ENCODE data around the gene PGPEP1.
"Not testable (repeated sequence)": the region's sequence is repeated elsewhere in the genome, so short reads cannot be mapped to it uniquely, and the experiment has no call there.

The PGPEP1 gene

DNA sequence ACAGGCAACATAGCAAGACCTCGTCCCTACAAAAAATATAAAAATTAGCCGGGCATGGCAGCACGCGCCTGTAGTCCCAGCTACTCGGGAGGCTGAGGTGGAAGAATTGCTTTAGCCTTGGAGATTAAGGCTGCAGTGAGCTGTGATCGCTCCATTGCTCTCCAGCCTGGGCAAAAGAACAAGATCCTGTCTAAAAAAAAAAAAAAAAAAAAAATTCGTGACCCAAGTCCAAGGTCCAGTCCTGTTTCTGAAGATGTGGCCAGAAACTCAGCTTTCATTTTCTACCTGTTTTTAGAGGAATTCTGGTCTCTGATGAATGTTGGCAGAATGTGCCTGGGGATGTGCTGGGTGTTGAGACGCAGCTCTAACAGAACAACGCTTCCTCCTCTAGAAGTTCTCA is 1.9 kb upstream of the PGPEP1 start:
- DNase-seq = no peak

GRCh38 chr19:18339723-18340122 is 675 bp upstream of the PGPEP1 start:
- no peak for DNase-seq

GRCh38 chr19:18340990-18341868 is 831 bp downstream of the PGPEP1 start:
- DNase-seq = no peak

- DNase-seq = no peak
These were observed 1.8 kb downstream of the PGPEP1 start for GRCh38 chr19:18342090-18342632.

DNA sequence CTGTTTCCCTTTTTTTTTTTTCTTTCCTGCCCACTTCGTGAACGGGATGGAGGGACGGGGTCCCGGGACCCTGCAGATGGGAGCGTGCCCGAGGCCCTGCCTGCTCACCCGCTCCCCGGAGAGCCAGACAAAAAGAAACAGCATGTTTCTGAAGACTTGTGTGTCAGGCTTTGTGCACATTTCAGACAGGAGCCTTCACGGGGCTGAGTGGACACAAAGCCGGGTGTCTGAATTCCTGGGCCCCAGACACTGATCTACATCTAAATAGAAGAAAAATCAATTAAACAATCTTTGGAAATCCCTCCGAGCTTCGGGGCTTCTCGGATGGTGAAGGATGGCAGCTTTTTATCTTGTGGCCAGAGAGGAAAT is 4.2 kb downstream of the PGPEP1 start:
- no peak for DNase-seq

- DNase-seq = no peak
These were observed 4.9 kb downstream of the PGPEP1 start for GRCh38 chr19:18345296-18345695.

DNA sequence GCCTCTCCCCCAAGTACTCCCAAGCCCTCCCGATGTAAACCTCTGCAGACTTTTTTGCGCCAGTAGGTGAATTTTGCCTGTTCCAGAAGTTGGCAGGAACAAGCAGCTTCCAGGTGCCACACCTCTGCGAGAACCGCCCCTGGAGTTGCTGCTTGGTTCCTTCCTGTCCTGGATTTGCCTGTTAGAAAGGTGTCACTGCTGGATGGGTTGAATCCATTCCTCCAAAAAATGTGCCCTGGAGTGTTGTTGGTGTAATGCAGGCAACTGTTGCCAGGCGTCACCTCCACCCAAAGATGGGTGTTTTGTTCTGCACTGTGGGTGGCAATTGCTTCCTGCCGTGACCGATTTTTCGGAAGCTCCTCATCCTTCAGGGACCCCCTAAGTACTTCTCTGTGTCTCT is 5.7 kb downstream of the PGPEP1 start:
- no peak for DNase-seq

DNA sequence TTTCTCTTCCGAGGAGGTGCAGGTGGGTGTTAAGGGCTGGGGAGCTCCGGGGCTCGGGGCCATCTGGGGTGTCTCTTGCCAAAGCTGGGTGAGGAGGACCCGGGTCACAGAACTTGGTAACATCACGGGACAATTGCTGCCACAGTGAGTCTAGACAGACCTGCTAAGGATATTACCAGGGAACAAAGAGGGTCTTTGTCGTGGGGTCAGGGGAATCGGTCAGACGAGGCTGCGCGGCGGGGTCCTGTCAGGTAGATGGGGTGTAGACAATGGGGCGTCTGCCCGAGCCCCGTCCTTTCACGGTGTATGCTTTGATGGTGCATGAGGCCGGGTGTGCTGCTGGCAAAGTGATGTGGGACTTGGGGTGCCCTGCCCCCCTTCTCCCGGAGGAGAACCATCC is 7.8 kb downstream of the PGPEP1 start:
- DNase-seq = no peak

- DNase-seq = not testable (repeated sequence)
These were observed 8.5 kb downstream of the PGPEP1 start for GRCh38 chr19:18348818-18349339.

GRCh38 chr19:18349524-18350128 is 9.2 kb downstream of the PGPEP1 start:
- no peak for DNase-seq

DNA sequence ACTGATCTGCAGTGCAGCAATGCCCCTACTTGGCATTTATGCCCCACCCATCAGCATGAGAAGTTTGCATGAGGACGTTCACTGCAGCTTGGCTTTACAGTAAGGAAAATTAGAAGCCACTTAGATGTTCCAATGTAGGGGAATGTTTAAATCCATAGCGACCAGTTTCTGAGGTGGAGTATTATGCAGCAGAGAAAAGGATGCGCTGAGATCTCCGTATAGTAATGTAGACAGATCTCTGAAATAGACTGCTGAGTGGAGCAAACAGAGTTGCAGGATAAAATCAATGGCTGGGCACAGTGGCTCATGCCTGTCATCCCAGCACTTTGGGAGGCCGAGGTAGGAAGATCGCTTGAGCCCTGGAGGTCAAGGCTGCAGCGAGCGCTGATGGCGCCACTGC is 10.1 kb downstream of the PGPEP1 start:
- DNase-seq = no peak

DNA sequence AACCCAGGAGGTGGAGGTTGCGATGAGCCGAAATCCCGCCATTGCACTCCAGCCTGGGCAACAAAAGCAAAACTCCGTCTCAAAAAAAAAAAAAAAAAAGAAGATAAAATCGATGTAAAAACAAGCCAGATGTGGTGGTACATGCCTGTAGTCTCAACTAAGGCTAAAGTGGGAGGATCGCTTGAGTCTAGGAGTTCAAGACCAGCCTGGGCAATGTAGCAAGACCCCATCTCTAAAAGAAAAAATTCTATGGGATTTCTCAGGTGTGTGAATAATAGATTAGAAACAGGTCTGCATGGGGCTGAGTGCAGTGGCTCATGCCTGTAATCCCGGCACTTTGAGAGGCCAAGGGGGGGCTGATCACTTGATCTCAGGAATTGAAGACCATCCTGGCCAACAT is 11.1 kb downstream of the PGPEP1 start:
- no peak for DNase-seq

DNA sequence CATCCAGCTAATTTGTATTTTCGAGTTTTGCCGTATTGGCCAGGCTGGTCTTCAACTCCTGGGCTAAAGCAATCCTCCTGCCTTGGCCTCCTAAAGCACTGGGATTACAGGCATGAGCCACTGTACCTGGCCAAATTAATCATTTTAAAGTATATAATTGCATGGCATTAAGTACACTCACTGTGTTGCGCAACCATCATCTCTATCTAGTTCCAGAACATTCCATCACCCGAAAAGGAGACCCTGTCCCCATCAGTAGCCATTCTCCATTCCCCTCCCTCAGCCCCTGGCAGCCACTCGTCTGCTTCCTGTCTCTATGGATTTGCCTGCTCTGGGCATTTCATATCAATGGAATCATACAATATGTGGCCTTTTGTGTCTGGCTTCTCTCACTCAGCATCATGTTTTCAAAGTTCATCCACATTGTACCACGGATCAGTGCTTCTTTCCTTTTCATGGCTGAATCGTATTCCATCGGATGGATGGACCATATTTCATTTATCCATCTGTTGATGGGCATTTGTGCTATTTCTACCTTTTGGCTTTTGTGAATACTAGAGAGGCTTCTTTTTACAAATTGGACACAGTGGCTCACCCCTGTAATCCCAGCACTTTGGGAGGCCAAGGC is 13.1 kb downstream of the PGPEP1 start:
- no peak for DNase-seq

DNA sequence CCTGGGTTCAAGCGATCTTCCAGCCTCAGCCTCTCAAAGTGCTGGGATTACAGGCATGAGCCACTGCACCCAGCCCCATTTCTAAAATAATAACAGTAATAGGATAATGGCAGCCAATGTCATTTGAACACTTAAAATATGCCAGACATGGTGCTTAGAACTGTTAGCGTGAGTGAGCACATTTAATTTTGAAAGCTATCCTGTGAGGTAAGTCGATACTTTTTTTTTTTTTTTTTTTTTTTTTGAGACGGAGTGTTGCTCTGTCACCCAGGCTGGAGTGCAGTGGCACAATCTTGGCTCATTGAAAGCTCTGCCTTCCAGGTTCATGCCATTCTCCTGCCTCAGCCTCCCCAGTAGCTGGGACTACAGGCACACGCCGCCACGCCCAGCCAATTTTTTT is 14.3 kb downstream of the PGPEP1 start:
- not testable (repeated sequence) for DNase-seq

DNA sequence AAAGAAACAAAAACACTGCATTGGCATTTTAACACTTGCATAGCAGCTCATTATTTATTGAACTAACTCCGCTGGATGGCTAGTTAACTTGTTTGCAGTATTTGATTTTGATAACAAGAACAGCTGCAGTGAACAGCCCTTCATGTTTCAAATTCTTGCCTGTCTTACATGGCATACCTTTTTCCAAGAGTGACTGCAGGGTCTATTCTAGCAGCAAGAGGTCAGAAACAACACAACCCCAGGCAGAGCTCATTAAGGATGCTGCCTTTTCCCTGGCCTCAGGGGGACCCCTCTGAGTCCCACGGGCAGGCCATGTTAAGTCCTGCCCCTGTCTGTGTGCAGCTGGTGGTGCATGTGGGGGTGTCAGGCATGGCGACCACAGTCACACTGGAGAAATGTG is 16.6 kb downstream of the PGPEP1 start:
- no peak for DNase-seq

DNA sequence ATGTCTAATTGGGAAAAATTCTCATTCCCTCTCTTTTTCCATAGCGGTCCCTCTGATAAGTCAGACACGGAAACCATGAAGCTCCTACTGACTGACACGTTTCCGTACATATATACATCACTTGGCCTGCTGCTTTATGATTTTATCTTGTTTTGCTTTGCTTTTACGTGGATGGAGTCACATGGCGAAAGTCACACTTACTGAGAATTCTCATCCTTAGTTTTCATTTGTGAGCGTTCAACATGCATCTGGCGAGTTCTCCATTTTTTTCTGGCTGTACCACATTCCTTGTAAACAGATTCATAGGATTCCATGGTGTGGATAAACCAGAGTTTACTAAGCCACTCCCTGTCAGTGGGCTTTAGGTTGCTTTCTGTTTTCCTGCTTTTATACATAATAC is 21.2 kb downstream of the PGPEP1 start:
- DNase-seq = no peak

- DNase-seq = no peak
These were observed 22.6 kb downstream of the PGPEP1 start for GRCh38 chr19:18362934-18363542.

DNA sequence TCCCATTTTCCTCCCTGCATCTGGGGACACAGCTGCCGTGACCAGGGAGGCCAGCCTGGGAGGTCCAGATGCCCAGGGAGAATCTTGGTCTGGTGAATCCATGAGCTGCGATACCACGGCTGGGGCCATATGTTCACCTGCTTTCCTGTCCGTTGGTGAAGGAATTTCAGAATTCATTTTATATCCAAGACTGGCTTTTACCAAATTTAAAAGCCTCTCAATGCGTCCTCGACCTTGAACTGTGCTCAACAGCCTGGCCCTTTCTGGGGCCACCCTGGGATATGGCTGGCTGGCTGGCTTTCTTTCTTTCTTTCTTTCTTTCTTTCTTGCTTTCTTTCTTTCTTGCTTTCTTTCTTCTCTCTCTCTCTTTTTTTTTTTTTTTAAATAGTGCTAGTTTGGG is 23.4 kb downstream of the PGPEP1 start:
- no peak for DNase-seq

GRCh38 chr19:18364277-18364825 is 24.0 kb downstream of the PGPEP1 start:
- not testable (repeated sequence) for DNase-seq

- DNase-seq = peak; percentile 23
These were observed 24.6 kb downstream of the PGPEP1 start for GRCh38 chr19:18364826-18365528.

DNA sequence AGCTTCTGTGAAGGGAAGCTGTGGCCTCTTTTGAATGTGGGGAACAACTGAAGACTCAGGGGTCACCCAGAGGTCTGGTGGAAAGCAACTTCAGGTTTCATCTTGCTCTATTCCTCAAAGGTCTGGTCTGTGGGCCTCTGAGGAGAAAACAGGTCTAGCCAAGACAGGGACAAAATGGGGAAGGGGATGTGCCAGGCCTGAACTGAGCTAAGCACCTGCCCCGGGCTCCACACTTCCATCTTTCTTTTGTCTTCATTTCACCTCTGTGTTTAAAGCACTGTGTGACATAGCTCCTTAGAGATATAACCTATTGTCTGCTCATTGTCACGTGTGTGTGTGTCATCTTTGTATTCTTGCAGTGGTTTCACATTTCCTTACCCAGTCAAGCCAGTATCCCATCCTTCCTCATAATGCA is 25.6 kb downstream of the PGPEP1 start:
- no peak for DNase-seq

Data from NCI-H1436 treated with DMSO at 0.1 percent for 48 hours (cell line).